Nephron progenitor cell (in vitro differentiated cells): ENCODE results near the gene SELENOI.
"Not testable (repeated sequence)": the region's sequence is repeated elsewhere in the genome, so short reads cannot be mapped to it uniquely, and the experiment has no call there.

Experiments used
- DNase-seq: peaks from one replicate; pipeline ENCODE4 v3.0.0; 2021
- H3K27ac Mint-ChIP-seq: 2 replicates; pipeline ENCODE4 v1.8.0; 2021; ENCODE audit warnings: mild to moderate bottlenecking, moderate library complexity, mixed read lengths
- H3K27me3 Mint-ChIP-seq: 2 replicates; pipeline ENCODE4 v1.8.0; 2021; ENCODE audit warnings: mild to moderate bottlenecking, low read depth, mixed read lengths; ENCODE audit not compliant: poor library complexity
- H3K36me3 Mint-ChIP-seq: 2 replicates; pipeline ENCODE4 v1.8.0; 2021; ENCODE audit warnings: low read depth, mixed read lengths
- H3K4me1 Mint-ChIP-seq: 2 replicates; pipeline ENCODE4 v1.8.0; 2021; ENCODE audit warnings: mixed read lengths
- H3K4me3 Mint-ChIP-seq: 2 replicates; pipeline ENCODE4 v1.8.0; 2021; ENCODE audit warnings: mild to moderate bottlenecking, moderate library complexity, mixed read lengths
- H3K9me3 Mint-ChIP-seq: 2 replicates; pipeline ENCODE4 v1.8.0; 2021; ENCODE audit warnings: mild to moderate bottlenecking, moderate library complexity, mixed read lengths
- TF ChIP-seq, protein P1 (sequence below): fragments of 200-600 bp; sonication (generic); IDR thresholded peaks from 2 replicates; pipeline ENCODE4 v1.5.0; 2021; ENCODE audit warnings: antibody characterized with exemption

The SELENOI gene

DNA sequence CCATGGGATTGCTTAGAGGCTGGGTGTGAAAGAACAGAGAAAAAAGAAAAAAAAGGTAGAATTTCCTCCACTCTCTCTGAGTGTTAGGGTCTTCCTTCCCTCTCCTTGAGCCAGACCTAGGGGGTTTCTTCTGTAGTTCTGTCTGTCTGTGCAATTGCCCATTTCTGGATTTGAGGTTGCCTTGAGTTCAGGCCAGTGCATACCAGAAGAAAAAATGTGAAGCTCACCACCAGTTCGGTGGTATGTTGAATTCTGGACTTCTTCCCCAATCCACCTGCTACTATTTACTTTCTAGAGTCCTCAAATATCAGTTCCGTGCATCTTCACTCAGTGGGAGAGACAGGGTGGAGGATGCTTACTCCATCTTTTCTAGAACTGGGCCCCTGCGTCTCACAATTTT lies 15.3 kb upstream of the SELENOI start:
- Mint-ChIP-seq H3K4me3 (no peak overlapping the region), H3K27ac (peak overlapping the region; percentile 88), H3K9me3 (no peaks in the 10 kb centered on the region), H3K27me3 (peaks cover 6% of the 10 kb centered on the region), H3K4me1 (peaks cover 26% of the 10 kb centered on the region), H3K36me3 (no peaks in the 10 kb centered on the region)
- no peak for DNase-seq
- TF ChIP-seq, protein P1, sequence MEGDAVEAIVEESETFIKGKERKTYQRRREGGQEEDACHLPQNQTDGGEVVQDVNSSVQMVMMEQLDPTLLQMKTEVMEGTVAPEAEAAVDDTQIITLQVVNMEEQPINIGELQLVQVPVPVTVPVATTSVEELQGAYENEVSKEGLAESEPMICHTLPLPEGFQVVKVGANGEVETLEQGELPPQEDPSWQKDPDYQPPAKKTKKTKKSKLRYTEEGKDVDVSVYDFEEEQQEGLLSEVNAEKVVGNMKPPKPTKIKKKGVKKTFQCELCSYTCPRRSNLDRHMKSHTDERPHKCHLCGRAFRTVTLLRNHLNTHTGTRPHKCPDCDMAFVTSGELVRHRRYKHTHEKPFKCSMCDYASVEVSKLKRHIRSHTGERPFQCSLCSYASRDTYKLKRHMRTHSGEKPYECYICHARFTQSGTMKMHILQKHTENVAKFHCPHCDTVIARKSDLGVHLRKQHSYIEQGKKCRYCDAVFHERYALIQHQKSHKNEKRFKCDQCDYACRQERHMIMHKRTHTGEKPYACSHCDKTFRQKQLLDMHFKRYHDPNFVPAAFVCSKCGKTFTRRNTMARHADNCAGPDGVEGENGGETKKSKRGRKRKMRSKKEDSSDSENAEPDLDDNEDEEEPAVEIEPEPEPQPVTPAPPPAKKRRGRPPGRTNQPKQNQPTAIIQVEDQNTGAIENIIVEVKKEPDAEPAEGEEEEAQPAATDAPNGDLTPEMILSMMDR: no peak

DNA sequence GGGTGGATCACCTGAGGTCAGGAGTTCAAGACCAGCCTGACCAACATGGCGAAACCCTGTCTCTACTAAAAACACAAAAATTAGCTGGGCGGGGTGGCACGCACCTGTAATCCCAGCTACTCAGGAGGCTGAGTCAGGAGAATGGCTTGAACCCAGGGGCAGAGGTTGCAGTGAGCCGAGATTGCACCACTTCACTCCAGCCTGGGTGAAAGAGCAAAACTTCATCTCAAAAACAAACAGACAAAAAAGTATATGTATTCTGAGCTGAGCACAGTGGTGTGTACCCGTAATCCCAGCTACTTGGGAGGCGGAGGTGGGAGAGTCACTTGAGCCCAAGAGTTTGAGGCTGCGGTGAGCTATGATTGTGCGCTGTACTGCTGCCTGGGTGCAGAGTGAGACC lies 14.6 kb upstream of the SELENOI start:
- not testable (repeated sequence) for H3K36me3 Mint-ChIP-seq, DNase-seq, H3K4me3 Mint-ChIP-seq, H3K9me3 Mint-ChIP-seq, H3K27me3 Mint-ChIP-seq, H3K27ac Mint-ChIP-seq
- peaks cover 31% of the 10 kb centered on the region for H3K4me1 Mint-ChIP-seq

DNA sequence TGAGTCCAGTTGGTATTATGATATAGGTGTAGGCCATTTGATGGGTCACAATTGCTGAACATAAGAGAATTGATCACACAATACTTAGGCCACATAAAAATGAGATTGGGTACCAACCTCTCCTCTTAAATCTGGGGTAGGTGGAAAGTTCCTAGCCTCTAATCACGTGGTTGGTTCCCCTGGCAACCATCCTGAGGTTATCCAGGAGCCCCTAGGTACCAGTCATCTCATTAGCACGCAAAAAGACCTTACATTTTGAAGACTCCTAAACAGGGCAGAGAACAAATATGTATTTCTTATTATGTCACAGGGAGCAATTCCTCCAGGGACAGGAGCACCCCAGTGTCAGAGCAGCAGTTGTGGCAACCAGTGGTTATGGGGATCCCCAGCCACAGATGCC lies 12.7 kb upstream of the SELENOI start:
- no peak overlapping the region for H3K27ac Mint-ChIP-seq

DNA sequence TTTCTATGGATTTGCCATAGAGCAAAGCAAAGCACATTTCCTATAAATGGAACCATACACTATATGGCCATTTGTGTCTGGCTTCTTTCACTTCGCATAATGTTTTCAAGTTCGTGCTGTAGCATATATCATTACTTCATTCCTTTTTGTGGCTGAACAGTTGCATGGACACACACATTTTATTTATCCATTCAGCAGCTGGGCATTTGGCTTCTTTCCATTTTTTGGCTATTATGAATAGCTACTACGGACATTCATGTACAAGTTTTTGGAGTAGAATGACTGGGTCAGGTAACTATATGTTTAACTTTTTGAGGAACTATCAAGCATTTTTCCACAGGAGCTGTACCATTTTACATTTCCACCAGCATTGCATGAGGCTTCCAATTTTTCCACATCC lies 10.7 kb upstream of the SELENOI start:
- Mint-ChIP-seq H3K4me1 (peaks cover 23% of the 10 kb centered on the region), H3K27me3 (peaks cover 11% of the 10 kb centered on the region), H3K36me3 (no peaks in the 10 kb centered on the region), H3K27ac (no peak overlapping the region), H3K4me3 (no peak overlapping the region), H3K9me3 (no peaks in the 10 kb centered on the region)
- TF ChIP-seq, protein P1: no peak
- DNase-seq: no peak

More for the DNA sequence above, 12.7 kb upstream of the SELENOI start:
- Mint-ChIP-seq H3K4me3 (no peak overlapping the region), H3K4me1 (peaks cover 31% of the 10 kb centered on the region), H3K9me3 (no peaks in the 10 kb centered on the region), H3K36me3 (no peaks in the 10 kb centered on the region), H3K27me3 (peaks cover 8% of the 10 kb centered on the region)
- no peak for DNase-seq
- TF ChIP-seq, protein P1: no peak

DNA sequence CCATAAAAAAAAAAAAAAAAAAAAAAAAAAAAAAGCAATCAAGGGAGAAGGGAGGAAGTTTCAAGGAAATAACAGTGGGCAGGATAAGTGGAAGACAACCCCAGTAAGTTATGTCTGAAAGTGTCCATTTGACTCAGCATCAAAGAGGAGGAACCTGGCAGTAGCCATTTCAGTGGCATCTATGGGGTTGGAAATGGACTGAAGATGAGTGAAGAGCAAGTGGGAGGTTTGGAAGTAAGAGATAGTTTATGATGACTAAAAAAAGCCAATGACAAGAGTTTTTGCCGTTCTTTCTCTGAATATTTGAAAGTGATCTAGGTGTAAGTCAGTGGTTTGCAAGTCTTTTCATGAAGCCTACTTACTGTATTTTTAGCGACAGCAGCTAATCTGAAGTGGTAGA lies 9.2 kb upstream of the SELENOI start:
- H3K36me3 Mint-ChIP-seq: no peaks in the 10 kb centered on the region
- DNase-seq: no peak
- no peak overlapping the region for H3K27ac Mint-ChIP-seq
- H3K27me3 Mint-ChIP-seq: peaks cover 11% of the 10 kb centered on the region
- no peak overlapping the region for H3K4me3 Mint-ChIP-seq
- peaks cover 14% of the 10 kb centered on the region for H3K4me1 Mint-ChIP-seq
- TF ChIP-seq, protein P1: no peak
- H3K9me3 Mint-ChIP-seq: no peaks in the 10 kb centered on the region

DNA sequence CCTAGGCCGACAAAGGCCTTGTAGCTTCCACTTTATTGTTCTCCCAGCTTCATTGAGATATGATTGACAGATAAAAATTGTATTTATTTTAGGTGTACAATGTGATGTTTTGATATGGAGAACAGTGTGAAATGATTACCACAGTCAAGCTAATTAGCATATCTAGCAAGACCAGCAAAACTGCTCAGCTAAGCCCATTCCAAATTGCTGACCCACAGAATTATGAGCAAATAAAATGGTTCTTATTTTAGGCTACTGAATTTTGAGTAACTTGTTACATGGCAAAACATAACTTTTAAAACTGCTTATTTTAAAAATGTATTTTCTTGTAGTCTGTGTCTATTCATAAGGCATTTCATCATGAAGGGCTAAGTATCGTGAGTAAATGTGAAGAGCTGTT lies 8.6 kb upstream of the SELENOI start:
- Mint-ChIP-seq H3K4me3 (no peak overlapping the region), H3K4me1 (peaks cover 14% of the 10 kb centered on the region), H3K27ac (no peak overlapping the region), H3K27me3 (peaks cover 11% of the 10 kb centered on the region), H3K36me3 (no peaks in the 10 kb centered on the region), H3K9me3 (no peaks in the 10 kb centered on the region)
- no peak for DNase-seq
- TF ChIP-seq, protein P1: no peak
